Measurements from ENCODE around the gene SSTR5.

- no peak for TF ChIP-seq POLR2A (IDR thresholded peaks at IDR 0.05; ENCODE audit: low read depth, low read length)
- no peak for TF ChIP-seq CTCF (conservative IDR thresholded peaks at IDR 0.05; ENCODE audit: low read depth, low read length)
- no peak for TF ChIP-seq RFX5 (IDR thresholded peaks at IDR 0.05; ENCODE audit: low read depth, low read length)
Observed at GRCh38 chr16:1028056-1028455, 44.5 kb upstream of the SSTR5 start.

Data from IMR-90 (cell line).